Keratinocyte (primary cell): ENCODE results near the gene PAX3. TPM values are rescaled to one million over a fixed set of nuclear protein-coding genes. Genes with fewer than 3 reads are reported as not detected.

ENCODE experiments used
- DNase-seq: peaks from one replicate; pipeline ENCODE4 v3.0.0-alpha.2; 2011; ENCODE audit warnings: low read depth, missing footprints, low spot score
- FAIRE-seq: peaks from 2 replicates; lab custom pipeline; 2011; peaks lifted over from hg19 to GRCh38; lab: Jason Lieb, UNC
- H2AFZ ChIP-seq: 2 replicates; pipeline ENCODE4 v1.6.0; 2012; ENCODE audit warnings: low read length, control low read depth, inconsistent platforms; ENCODE audit not compliant: control insufficient read depth
- H3K27ac ChIP-seq: 2 replicates; pipeline ENCODE4 v1.5.1; 2011; ENCODE audit warnings: low read length; ENCODE audit not compliant: control insufficient read depth, insufficient read depth
- H3K27me3 ChIP-seq: 3 replicates; pipeline ENCODE4 v1.6.0; 2011; ENCODE audit warnings: low read length; ENCODE audit not compliant: control insufficient read depth, insufficient read depth; ENCODE audit errors: extremely low read depth
- H3K36me3 ChIP-seq, 2 experiments: 2 replicates in 1 of 2; 3 replicates in 1 of 2; pipeline ENCODE4 v1.5.1; 2011; ENCODE audit warnings: low read length in 2 of 2, mild to moderate bottlenecking in 1 of 2; ENCODE audit not compliant: control insufficient read depth in 2 of 2, insufficient read depth in 2 of 2; ENCODE audit errors: extremely low read depth in 1 of 2
- H3K4me1 ChIP-seq: 3 replicates; pipeline ENCODE4 v1.5.1; 2011; ENCODE audit warnings: low read length; ENCODE audit not compliant: control insufficient read depth, insufficient read depth; ENCODE audit errors: extremely low read depth
- H3K4me2 ChIP-seq: 3 replicates; pipeline ENCODE4 v1.6.0; 2011; ENCODE audit warnings: low read depth, low read length; ENCODE audit not compliant: control insufficient read depth, insufficient read depth; ENCODE audit errors: extremely low read depth
- H3K4me3 ChIP-seq, 3 experiments: fragments of 200-600 bp in 1 of 3; sonication (generic) in 1 of 3; 2 replicates in 2 of 3; 3 replicates in 1 of 3; pipeline ENCODE4 v1.5.1; 2011 to 2016; ENCODE audit warnings: low read length in 3 of 3, mild to moderate bottlenecking in 3 of 3, control low read depth in 2 of 3, inconsistent platforms in 1 of 3, low read depth in 1 of 3, mixed read lengths in 1 of 3, mixed run types in 1 of 3, moderate library complexity in 1 of 3; ENCODE audit not compliant: control insufficient read depth in 2 of 3, insufficient read depth in 2 of 3; ENCODE audit errors: extremely low read depth in 1 of 3
- H3K79me2 ChIP-seq: 2 replicates; pipeline ENCODE4 v1.6.0; 2012; ENCODE audit warnings: low read length; ENCODE audit not compliant: control insufficient read depth, insufficient read depth
- H3K9ac ChIP-seq: 3 replicates; pipeline ENCODE4 v1.6.0; 2011; ENCODE audit warnings: low read length; ENCODE audit not compliant: control insufficient read depth, insufficient read depth; ENCODE audit errors: extremely low read depth
- H3K9me1 ChIP-seq: 3 replicates; pipeline ENCODE4 v1.6.0; 2011; ENCODE audit warnings: low read length; ENCODE audit not compliant: control insufficient read depth, insufficient read depth; ENCODE audit errors: extremely low read depth
- H3K9me3 ChIP-seq: 2 replicates; pipeline ENCODE4 v1.5.1; 2012; ENCODE audit warnings: low read depth, low read length; ENCODE audit not compliant: control insufficient read depth
- H4K20me1 ChIP-seq: 3 replicates; pipeline ENCODE4 v1.6.0; 2011; ENCODE audit warnings: low read length; ENCODE audit not compliant: control insufficient read depth, insufficient read depth; ENCODE audit errors: extremely low read depth
- EZH2 ChIP-seq: IDR thresholded peaks from one replicate; pipeline ENCODE4 v1.6.1; 2012; ENCODE audit warnings: inconsistent platforms, mild to moderate bottlenecking, low read length, moderate library complexity
- dilution Hi-C: fragments of 300-500 bp; cut with MboI; formaldehyde crosslinking; loops from one replicate; pipeline ENCODE4 v1.7.0; 2020; ENCODE audit warnings: low sequenced_read_pairs; ENCODE audit not compliant: extremely low pct_ligation_motif_present
- polyA plus RNA-seq, 5 experiments: library from polyadenylated mRNA; depleted of rRNA in 3 of 5; stranded (reverse) in 3 of 5; stranded (forward) in 1 of 5; unstranded in 1 of 5; fragments of >200 nt; gene quantifications; 1 replicate in 1 of 5; 2 replicates in 3 of 5; 3 replicates in 1 of 5; pipeline versions ENCODE4 v1.2.1 to v1.2.3, GENCODE V29; 2011 to 2012; ENCODE audit warnings: missing spikeins in 2 of 5, low read depth in 1 of 5, low replicate concordance in 1 of 5
- TF ChIP-seq, protein P1 (sequence below), 3 experiments: IDR thresholded peaks in 1 of 3; conservative IDR thresholded peaks in 1 of 3; optimal IDR thresholded peaks in 1 of 3; 2 replicates in 2 of 3; 3 replicates in 1 of 3; pipeline versions ENCODE3 to v1.5.1; 2011; ENCODE audit warnings: low read length in 3 of 3, mild to moderate bottlenecking in 3 of 3, moderate library complexity in 2 of 3, control low read depth in 1 of 3, inconsistent platforms in 1 of 3; ENCODE audit not compliant: insufficient read depth in 2 of 3; ENCODE audit errors: extremely low read depth in 1 of 3

Gene PAX3
- polyA plus RNA-seq, 1 donor (not counting 4 experiments of a cell fraction or from before 2014, with no cell fraction given): not detected

- H3K9ac ChIP-seq: no peak overlapping the region
- no peaks in the 10 kb centered on the region for H4K20me1 ChIP-seq
- FAIRE-seq: no peak
- TF ChIP-seq EZH2: no peak
- TF ChIP-seq, protein P1, sequence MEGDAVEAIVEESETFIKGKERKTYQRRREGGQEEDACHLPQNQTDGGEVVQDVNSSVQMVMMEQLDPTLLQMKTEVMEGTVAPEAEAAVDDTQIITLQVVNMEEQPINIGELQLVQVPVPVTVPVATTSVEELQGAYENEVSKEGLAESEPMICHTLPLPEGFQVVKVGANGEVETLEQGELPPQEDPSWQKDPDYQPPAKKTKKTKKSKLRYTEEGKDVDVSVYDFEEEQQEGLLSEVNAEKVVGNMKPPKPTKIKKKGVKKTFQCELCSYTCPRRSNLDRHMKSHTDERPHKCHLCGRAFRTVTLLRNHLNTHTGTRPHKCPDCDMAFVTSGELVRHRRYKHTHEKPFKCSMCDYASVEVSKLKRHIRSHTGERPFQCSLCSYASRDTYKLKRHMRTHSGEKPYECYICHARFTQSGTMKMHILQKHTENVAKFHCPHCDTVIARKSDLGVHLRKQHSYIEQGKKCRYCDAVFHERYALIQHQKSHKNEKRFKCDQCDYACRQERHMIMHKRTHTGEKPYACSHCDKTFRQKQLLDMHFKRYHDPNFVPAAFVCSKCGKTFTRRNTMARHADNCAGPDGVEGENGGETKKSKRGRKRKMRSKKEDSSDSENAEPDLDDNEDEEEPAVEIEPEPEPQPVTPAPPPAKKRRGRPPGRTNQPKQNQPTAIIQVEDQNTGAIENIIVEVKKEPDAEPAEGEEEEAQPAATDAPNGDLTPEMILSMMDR (optimal IDR thresholded peaks at IDR 0.05 in 1 of 3, IDR thresholded peaks at IDR 0.05 in 1 of 3, conservative IDR thresholded peaks at IDR 0.05 in 1 of 3; ENCODE audit: extremely low read depth in 1 of 3, insufficient read depth in 2 of 3, low read length in 3 of 3): no peak
- no peaks in the 10 kb centered on the region for H3K79me2 ChIP-seq
- peaks cover 7% of the 10 kb centered on the region for H3K4me1 ChIP-seq
- no peak overlapping the region for H3K27ac ChIP-seq
- H2AFZ ChIP-seq: no peak overlapping the region
- dilution Hi-C loops: no loop called here
- no peak for DNase-seq
- H3K36me3 ChIP-seq: no peaks in the 10 kb centered on the region
- H3K9me1 ChIP-seq: no peaks in the 10 kb centered on the region
- H3K9me3 ChIP-seq: peaks cover 3% of the 10 kb centered on the region
- H3K4me3 ChIP-seq: no peak overlapping the region
- peaks cover 100% of the 10 kb centered on the region for H3K27me3 ChIP-seq
- H3K4me2 ChIP-seq: no peak overlapping the region
Observed at GRCh38 chr2:222302178-222303018, 3.6 kb upstream of the PAX3 start.

GRCh38 chr2:222301796-222302118 is 3.0 kb upstream of the PAX3 start:
- Histone ChIP-seq H4K20me1 (no peaks in the 10 kb centered on the region), H3K4me3 (no peak overlapping the region), H3K9me3 (peaks cover 3% of the 10 kb centered on the region), H3K9ac (no peak overlapping the region), H3K27ac (no peak overlapping the region), H3K27me3 (peaks cover 100% of the 10 kb centered on the region), H3K4me2 (no peak overlapping the region), H3K9me1 (no peaks in the 10 kb centered on the region), H3K79me2 (no peaks in the 10 kb centered on the region), H2AFZ (no peak overlapping the region), H3K36me3 (no peaks in the 10 kb centered on the region), H3K4me1 (peaks cover 7% of the 10 kb centered on the region)
- no peak for TF ChIP-seq EZH2
- TF ChIP-seq, protein P1 (optimal IDR thresholded peaks at IDR 0.05 in 1 of 3, IDR thresholded peaks at IDR 0.05 in 1 of 3, conservative IDR thresholded peaks at IDR 0.05 in 1 of 3; ENCODE audit: extremely low read depth in 1 of 3, insufficient read depth in 2 of 3, low read length in 3 of 3): no peak
- DNase-seq (no peak), FAIRE-seq (no peak)
- dilution Hi-C loops: no loop called here
